HuH-7.5 (cell line): ENCODE measurements around the gene KCNS1.
A peak's percentile ranks its signal among the peaks of the same experiment; 100 is the strongest.
"Not testable (repeated sequence)": the region's sequence is repeated elsewhere in the genome, so short reads cannot be mapped to it uniquely, and the experiment has no call there.

ENCODE experiments used
- DNase-seq: peaks from one replicate; pipeline ENCODE4 v3.0.0; 2011; ENCODE audit warnings: low spot score

Gene KCNS1

GRCh38 chr20:45100563-45101245, at the start of gene KCNS1:
Gene KCNS1 (minus strand): TSS chr20:45101127. CDS start chr20:45099236, 1,891 bp downstream.
- DNase-seq = peak; percentile 90

GRCh38 chr20:45149062-45149461, 48.1 kb upstream of the KCNS1 start:
- DNase-seq = no peak

- no peak for DNase-seq
Measured at GRCh38 chr20:45140836-45141235, 39.9 kb upstream of the KCNS1 start.

- not testable (repeated sequence) for DNase-seq
Measured at GRCh38 chr20:45139733-45140375, 38.9 kb upstream of the KCNS1 start.

- no peak for DNase-seq
Measured at GRCh38 chr20:45138561-45139300, 37.8 kb upstream of the KCNS1 start.

- DNase-seq = no peak
Measured at GRCh38 chr20:45136911-45137310, 36.0 kb upstream of the KCNS1 start.

- no peak for DNase-seq
Measured at GRCh38 chr20:45128099-45128498, 27.2 kb upstream of the KCNS1 start.

- no peak for DNase-seq
Measured at GRCh38 chr20:45124365-45124764, 23.4 kb upstream of the KCNS1 start, which contains the start of gene WFDC12. Gene WFDC12 (minus strand): TSS chr20:45124465. CDS start chr20:45124447, 18 bp downstream.

GRCh38 chr20:45121388-45121787, 20.5 kb upstream of the KCNS1 start:
- no peak for DNase-seq

GRCh38 chr20:45119556-45120266, 18.8 kb upstream of the KCNS1 start:
- no peak for DNase-seq

- no peak for DNase-seq
Measured at GRCh38 chr20:45118028-45118427, 17.1 kb upstream of the KCNS1 start.

- no peak for DNase-seq
Measured at GRCh38 chr20:45117581-45117980, 16.7 kb upstream of the KCNS1 start.

GRCh38 chr20:45115829-45116228, 14.9 kb upstream of the KCNS1 start:
- no peak for DNase-seq

- no peak for DNase-seq
Measured at GRCh38 chr20:45115386-45115774, 14.5 kb upstream of the KCNS1 start.

- no peak for DNase-seq
Measured at GRCh38 chr20:45114465-45115385, 13.8 kb upstream of the KCNS1 start, which contains the start of gene WFDC5. Gene WFDC5 (minus strand): TSS chr20:45115174. CDS start chr20:45115083, 91 bp downstream.

GRCh38 chr20:45113865-45114264, 12.9 kb upstream of the KCNS1 start:
- DNase-seq = no peak

GRCh38 chr20:45112754-45113153, 11.8 kb upstream of the KCNS1 start:
- no peak for DNase-seq

GRCh38 chr20:45111799-45112471, 11.0 kb upstream of the KCNS1 start:
- DNase-seq = no peak

- DNase-seq = no peak
Measured at GRCh38 chr20:45111285-45111684, 10.4 kb upstream of the KCNS1 start.

GRCh38 chr20:45110301-45110700, 9.4 kb upstream of the KCNS1 start:
- DNase-seq = no peak

GRCh38 chr20:45109634-45110033, 8.7 kb upstream of the KCNS1 start:
- no peak for DNase-seq
